GM23338 (cell line): ENCODE measurements around the gene MIEN1. TPM values are rescaled to one million over a fixed set of nuclear protein-coding genes. Genes with fewer than 3 reads are reported as not detected.

Experiments
- ATAC-seq: fragments of 200-7000 bp; cut with Tn5 transposase; 3 replicates; pipeline ENCODE4 v1.9.1; 2020
- DNase-seq: peaks from one replicate; pipeline ENCODE4 v3.0.0-alpha.2; 2015; ENCODE audit warnings: low spot score
- H2AFZ ChIP-seq: fragments of 200-600 bp; sonication (generic); 2 replicates; pipeline ENCODE4 v1.8.0; 2016; ENCODE audit warnings: antibody characterized with exemption, mild to moderate bottlenecking, moderate library complexity
- H3F3A ChIP-seq: fragments of 200-600 bp; sonication (generic); replicated peaks from 2 replicates; pipeline ENCODE4 v1.8.0; 2017; ENCODE audit warnings: antibody characterized with exemption, mixed run types, low read depth
- H3K27ac ChIP-seq: fragments of 200-600 bp; sonication (generic); 2 replicates; pipeline ENCODE4 v1.6.1; 2016; ENCODE audit warnings: low read depth
- H3K27me3 ChIP-seq: fragments of 200-600 bp; sonication (generic); 2 replicates; pipeline ENCODE4 v1.8.0; 2016; ENCODE audit warnings: mild to moderate bottlenecking, mixed run types, moderate library complexity; ENCODE audit not compliant: insufficient read depth
- H3K36me3 ChIP-seq: fragments of 200-600 bp; sonication (generic); 2 replicates; pipeline ENCODE4 v1.8.0; 2016; ENCODE audit warnings: mild to moderate bottlenecking; ENCODE audit not compliant: insufficient read depth
- H3K4me1 ChIP-seq: fragments of 200-600 bp; sonication (generic); 2 replicates; pipeline ENCODE4 v1.8.0; 2016; ENCODE audit warnings: mild to moderate bottlenecking, moderate library complexity; ENCODE audit not compliant: insufficient read depth
- H3K4me2 ChIP-seq: fragments of 200-600 bp; sonication (generic); 2 replicates; pipeline ENCODE4 v1.7.1; 2017; ENCODE audit warnings: mixed run types
- H3K4me3 ChIP-seq: fragments of 200-600 bp; sonication (generic); 2 replicates; pipeline ENCODE4 v1.6.1; 2016; ENCODE audit warnings: mixed run types
- H3K79me2 ChIP-seq: fragments of 200-600 bp; sonication (generic); replicated peaks from 2 replicates; pipeline ENCODE4 v1.8.0; 2017; ENCODE audit warnings: mild to moderate bottlenecking; ENCODE audit not compliant: insufficient read depth
- H3K9me2 ChIP-seq: fragments of 200-600 bp; sonication (generic); 2 replicates; pipeline ENCODE4 v1.8.0; 2017; ENCODE audit not compliant: insufficient read depth
- H4K20me1 ChIP-seq: fragments of 200-600 bp; sonication (generic); replicated peaks from 2 replicates; pipeline ENCODE4 v1.8.0; 2017; ENCODE audit warnings: mild to moderate bottlenecking; ENCODE audit not compliant: insufficient read depth
- H3K27ac Mint-ChIP-seq: 2 replicates; pipeline ENCODE4 v1.8.0; 2020; ENCODE audit warnings: inconsistent platforms, mild to moderate bottlenecking, moderate library complexity, mixed read lengths
- H3K27me3 Mint-ChIP-seq: 3 replicates; pipeline ENCODE4 v1.8.0; 2022; ENCODE audit warnings: low read depth, mild to moderate bottlenecking, moderate library complexity, mixed read lengths, inconsistent platforms; ENCODE audit not compliant: insufficient read depth, poor library complexity
- H3K36me3 Mint-ChIP-seq: 3 replicates; pipeline ENCODE4 v1.8.0; 2021; ENCODE audit warnings: low read depth, mild to moderate bottlenecking, inconsistent platforms, moderate library complexity, mixed read lengths
- H3K4me1 Mint-ChIP-seq: 3 replicates; pipeline ENCODE4 v1.8.0; 2020; ENCODE audit warnings: mild to moderate bottlenecking, inconsistent platforms, mixed read lengths
- H3K4me3 Mint-ChIP-seq: 3 replicates; pipeline ENCODE4 v1.8.0; 2021; ENCODE audit warnings: moderate library complexity, mild to moderate bottlenecking, inconsistent platforms, mixed read lengths
- H3K9me3 Mint-ChIP-seq: 3 replicates; pipeline ENCODE4 v1.8.0; 2020; ENCODE audit warnings: moderate library complexity, mild to moderate bottlenecking, inconsistent platforms, mixed read lengths
- CREB1 ChIP-seq: fragments of 250-450 bp; sonication (Bioruptor Pico); IDR thresholded peaks from 2 replicates; pipeline ENCODE4 v1.5.0; 2020; ENCODE audit warnings: low read depth, mild to moderate bottlenecking, moderate library complexity
- ETS1 ChIP-seq: IDR thresholded peaks from 2 replicates; pipeline ENCODE4 v1.6.1; 2016; ENCODE audit warnings: antibody characterized with exemption
- EZH2 ChIP-seq: fragments of 200-600 bp; sonication (generic); IDR thresholded peaks from one replicate; pipeline ENCODE4 v1.8.0; 2017; ENCODE audit warnings: antibody characterized with exemption, mild to moderate bottlenecking, low read depth; ENCODE audit not compliant: unreplicated experiment
- EZH2phosphoT487 ChIP-seq: fragments of 200-600 bp; sonication (generic); IDR thresholded peaks from one replicate; pipeline ENCODE4 v1.8.1; 2018; ENCODE audit warnings: antibody characterized with exemption; ENCODE audit not compliant: unreplicated experiment
- JUNB ChIP-seq: IDR thresholded peaks from one replicate; pipeline ENCODE4 v1.6.1; 2016; ENCODE audit warnings: antibody characterized with exemption; ENCODE audit not compliant: unreplicated experiment
- NANOG ChIP-seq: IDR thresholded peaks from 2 replicates; pipeline ENCODE4 v1.6.1; 2016; ENCODE audit warnings: antibody characterized with exemption, borderline replicate concordance
- POLR2AphosphoS5 ChIP-seq: IDR thresholded peaks from 2 replicates; pipeline ENCODE4 v1.6.1; 2016; ENCODE audit warnings: antibody characterized with exemption, low read depth
- ZNF331 ChIP-seq: fragments of 250-450 bp; sonication (Bioruptor Pico); IDR thresholded peaks from 2 replicates; pipeline ENCODE4 v1.5.0; 2020; ENCODE audit warnings: low read depth, mild to moderate bottlenecking, moderate library complexity
- ZNF462 ChIP-seq: fragments of 250-450 bp; sonication (Bioruptor Pico); IDR thresholded peaks from 2 replicates; pipeline ENCODE4 v1.5.0; 2020; ENCODE audit warnings: mild to moderate bottlenecking, moderate library complexity
- polyA plus RNA-seq: library from polyadenylated mRNA; unstranded; fragments of >200 nt; fragmentation: Nextera tagmentation; extraction: Ambion mirVana; gene quantifications from 2 replicates; pipeline ENCODE4 v1.2.1, GENCODE V29; 2016
- total RNA-seq: library from RNA; depleted of rRNA; stranded (reverse); fragments of >200 nt; shearing (Covaris generic); gene quantifications from 2 replicates; pipeline ENCODE4 v1.2.3, GENCODE V29; 2014

The MIEN1 gene
- total and polyA plus RNA-seq, 2 experiments from 2014 or later = 37.1 to 91.8 TPM

- ATAC-seq (no peak), DNase-seq (no peak)
- Mint-ChIP-seq H3K36me3 (no peaks in the 10 kb centered on the region), H3K27ac (no peak overlapping the region; the same call in 1 of the 2 replicates), H3K27me3 (peaks cover 19% of the 10 kb centered on the region), H3K4me1 (peaks cover 34% of the 10 kb centered on the region), H3K4me3 (no peak overlapping the region), H3K9me3 (no peaks in the 10 kb centered on the region; the same call in 2 of the 3 replicates)
- Histone ChIP-seq H3K9me2 (no peaks in the 10 kb centered on the region), H2AFZ (no peak overlapping the region), H3K27me3 (no peaks in the 10 kb centered on the region), H3K27ac (peak overlapping the region; percentile 50; the same call in 1 of the 2 replicates), H3K79me2 (0 out of 2 replicates have a peak, but pooled peaks cover 6% of the 10 kb centered on the region), H4K20me1 (no peaks in the 10 kb centered on the region), H3F3A (peaks cover 16% of the 10 kb centered on the region), H3K4me3 (no peak overlapping the region), H3K36me3 (no peaks in the 10 kb centered on the region), H3K4me1 (peaks cover 26% of the 10 kb centered on the region), H3K4me2 (no peak overlapping the region)
- TF ChIP-seq ZNF331 (CRISPR knock-in tag) (no peak), EZH2phosphoT487 (no peak), NANOG (no peak), ZNF462 (no peak), EZH2 (no peak), POLR2AphosphoS5 (no peak), ETS1 (no peak), CREB1 (CRISPR knock-in tag) (no peak), JUNB (no peak)
Observed at GRCh38 chr17:39735882-39736281, 5.5 kb upstream of the MIEN1 start.
